DOHH2 (cell line): Measurements from ENCODE around the gene SESTD1.
A peak's percentile ranks its signal among the peaks of the same experiment; 100 is the strongest.

Experiments used
- H3F3A ChIP-seq: fragments of 200-600 bp; sonication (generic), shearing (Covaris generic); 2 replicates; pipeline ENCODE4 v1.6.0; 2016; ENCODE audit warnings: antibody characterized with exemption, mild to moderate bottlenecking; ENCODE audit not compliant: control insufficient read depth, insufficient read depth
- H3K27ac ChIP-seq: fragments of 200-600 bp; sonication (generic); 2 replicates; pipeline ENCODE4 v1.5.1; 2014; ENCODE audit warnings: low read depth, mild to moderate bottlenecking, low read length, moderate library complexity
- H3K27me3 ChIP-seq: fragments of 200-600 bp; sonication (generic); 2 replicates; pipeline ENCODE4 v1.6.1; 2014; ENCODE audit warnings: mild to moderate bottlenecking, low read length, mixed read lengths; ENCODE audit not compliant: control insufficient read depth
- H3K36me3 ChIP-seq: fragments of 200-600 bp; sonication (generic); 2 replicates; pipeline ENCODE4 v1.6.1; 2014; ENCODE audit warnings: mild to moderate bottlenecking, low read length, moderate library complexity, mixed read lengths; ENCODE audit not compliant: control insufficient read depth
- H3K4me1 ChIP-seq: fragments of 200-600 bp; sonication (generic); 2 replicates; pipeline ENCODE4 v1.6.1; 2014; ENCODE audit warnings: mild to moderate bottlenecking, low read length, mixed read lengths; ENCODE audit not compliant: control insufficient read depth
- H3K4me2 ChIP-seq: fragments of 200-600 bp; sonication (generic); 2 replicates; pipeline ENCODE4 v1.6.0; 2014; ENCODE audit warnings: mild to moderate bottlenecking, low read length, moderate library complexity
- H3K4me3 ChIP-seq: fragments of 200-600 bp; sonication (generic); 2 replicates; pipeline ENCODE4 v1.5.1; 2014; ENCODE audit warnings: mild to moderate bottlenecking, low read length, mixed read lengths
- H3K79me2 ChIP-seq: fragments of 200-600 bp; sonication (generic); 2 replicates; pipeline ENCODE4 v1.6.1; 2014; ENCODE audit warnings: mild to moderate bottlenecking, low read length, mixed read lengths; ENCODE audit not compliant: control insufficient read depth
- H3K9me2 ChIP-seq: fragments of 200-600 bp; sonication (generic); replicated peaks from 2 replicates; pipeline ENCODE4 v1.6.1; 2014; ENCODE audit warnings: mild to moderate bottlenecking, low read length, mixed read lengths; ENCODE audit not compliant: control insufficient read depth
- H3K9me3 ChIP-seq: fragments of 200-600 bp; sonication (generic); 2 replicates; pipeline ENCODE4 v1.6.1; 2014; ENCODE audit warnings: antibody characterized with exemption, low read length, mixed read lengths; ENCODE audit not compliant: control insufficient read depth, insufficient read depth
- H4K20me1 ChIP-seq: fragments of 200-600 bp; sonication (generic); 2 replicates; pipeline ENCODE4 v1.6.0; 2014; ENCODE audit warnings: low read depth, mild to moderate bottlenecking, antibody characterized with exemption, low read length, moderate library complexity; ENCODE audit not compliant: control insufficient read depth, insufficient read depth
- EZH2phosphoT487 ChIP-seq: fragments of 200-600 bp; sonication (generic); IDR thresholded peaks from 2 replicates; pipeline ENCODE4 v1.6.1; 2017; ENCODE audit warnings: borderline replicate concordance, mild to moderate bottlenecking, antibody characterized with exemption, low read length, moderate library complexity, mixed read lengths
- TF ChIP-seq, protein P1 (sequence below): fragments of 200-600 bp; sonication (generic); IDR thresholded peaks from one replicate; pipeline ENCODE4 v1.5.1; 2014; ENCODE audit warnings: antibody characterized with exemption, mild to moderate bottlenecking, low read depth, low read length; ENCODE audit not compliant: poor library complexity, severe bottlenecking

SESTD1 gene

DNA sequence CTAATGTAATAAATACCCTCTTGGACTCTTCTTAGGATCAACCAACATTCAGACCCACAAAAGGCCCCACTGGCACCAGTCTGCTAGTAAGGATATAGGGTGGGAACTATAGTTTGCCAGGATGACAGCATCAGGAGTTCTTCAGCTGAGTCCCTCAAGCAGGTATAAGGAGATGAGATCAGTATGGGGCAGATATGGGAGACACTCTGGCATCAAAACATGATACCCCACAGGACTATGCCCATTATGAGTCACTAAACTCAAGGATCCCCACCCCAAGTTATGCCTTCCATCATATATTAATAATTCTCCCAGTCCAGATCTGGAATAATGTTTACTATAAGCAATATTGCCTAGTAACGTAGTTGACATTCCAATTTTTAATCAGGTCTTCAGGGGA, 131.6 kb downstream of the SESTD1 start:
- H4K20me1 ChIP-seq, result no peaks in the 10 kb centered on the region
- H3K9me2 ChIP-seq, result no peaks in the 10 kb centered on the region
- H3F3A ChIP-seq, result peaks cover 6% of the 10 kb centered on the region; the same call in 1 of the 2 replicates
- no peaks in the 10 kb centered on the region for H3K79me2 ChIP-seq
- no peaks in the 10 kb centered on the region for H3K36me3 ChIP-seq
- H3K9me3 ChIP-seq, result no peaks in the 10 kb centered on the region
- no peak overlapping the region for H3K4me2 ChIP-seq
- no peak for TF ChIP-seq EZH2phosphoT487
- TF ChIP-seq, protein P1, sequence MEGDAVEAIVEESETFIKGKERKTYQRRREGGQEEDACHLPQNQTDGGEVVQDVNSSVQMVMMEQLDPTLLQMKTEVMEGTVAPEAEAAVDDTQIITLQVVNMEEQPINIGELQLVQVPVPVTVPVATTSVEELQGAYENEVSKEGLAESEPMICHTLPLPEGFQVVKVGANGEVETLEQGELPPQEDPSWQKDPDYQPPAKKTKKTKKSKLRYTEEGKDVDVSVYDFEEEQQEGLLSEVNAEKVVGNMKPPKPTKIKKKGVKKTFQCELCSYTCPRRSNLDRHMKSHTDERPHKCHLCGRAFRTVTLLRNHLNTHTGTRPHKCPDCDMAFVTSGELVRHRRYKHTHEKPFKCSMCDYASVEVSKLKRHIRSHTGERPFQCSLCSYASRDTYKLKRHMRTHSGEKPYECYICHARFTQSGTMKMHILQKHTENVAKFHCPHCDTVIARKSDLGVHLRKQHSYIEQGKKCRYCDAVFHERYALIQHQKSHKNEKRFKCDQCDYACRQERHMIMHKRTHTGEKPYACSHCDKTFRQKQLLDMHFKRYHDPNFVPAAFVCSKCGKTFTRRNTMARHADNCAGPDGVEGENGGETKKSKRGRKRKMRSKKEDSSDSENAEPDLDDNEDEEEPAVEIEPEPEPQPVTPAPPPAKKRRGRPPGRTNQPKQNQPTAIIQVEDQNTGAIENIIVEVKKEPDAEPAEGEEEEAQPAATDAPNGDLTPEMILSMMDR, result no peak
- peaks cover 35% of the 10 kb centered on the region for H3K4me1 ChIP-seq
- H3K4me3 ChIP-seq, result no peak overlapping the region
- no peak overlapping the region for H3K27ac ChIP-seq
- no peaks in the 10 kb centered on the region for H3K27me3 ChIP-seq

DNA sequence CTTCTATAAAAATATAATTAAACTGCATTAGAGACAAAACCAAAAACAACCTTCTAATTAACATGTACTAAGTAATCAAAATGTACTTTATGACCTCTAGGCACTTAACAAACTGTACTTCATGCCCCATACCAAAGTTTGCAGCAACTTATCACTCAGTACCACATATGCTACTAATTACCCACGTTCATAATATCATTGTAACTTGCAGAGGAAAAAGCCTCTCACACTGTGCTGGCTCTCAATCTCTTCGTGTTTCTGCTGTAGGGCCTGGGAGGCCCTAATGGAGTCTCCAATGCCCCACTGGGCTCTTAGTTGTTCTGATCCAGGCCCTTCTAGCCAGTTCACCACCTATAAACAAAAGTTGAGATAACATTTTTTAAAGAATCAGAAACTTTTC, 132.6 kb downstream of the SESTD1 start:
- Histone ChIP-seq H3K36me3 (no peaks in the 10 kb centered on the region), H3F3A (peaks cover 6% of the 10 kb centered on the region; the same call in 1 of the 2 replicates), H3K79me2 (no peaks in the 10 kb centered on the region), H3K4me3 (no peak overlapping the region), H4K20me1 (no peaks in the 10 kb centered on the region), H3K9me2 (no peaks in the 10 kb centered on the region), H3K4me1 (peaks cover 31% of the 10 kb centered on the region), H3K9me3 (no peaks in the 10 kb centered on the region), H3K27ac (no peak overlapping the region), H3K4me2 (0 out of 2 replicates have a peak overlapping the region, but pooled peaks have one; percentile 3), H3K27me3 (no peaks in the 10 kb centered on the region)
- TF ChIP-seq, protein P1, result no peak
- no peak for TF ChIP-seq EZH2phosphoT487

DNA sequence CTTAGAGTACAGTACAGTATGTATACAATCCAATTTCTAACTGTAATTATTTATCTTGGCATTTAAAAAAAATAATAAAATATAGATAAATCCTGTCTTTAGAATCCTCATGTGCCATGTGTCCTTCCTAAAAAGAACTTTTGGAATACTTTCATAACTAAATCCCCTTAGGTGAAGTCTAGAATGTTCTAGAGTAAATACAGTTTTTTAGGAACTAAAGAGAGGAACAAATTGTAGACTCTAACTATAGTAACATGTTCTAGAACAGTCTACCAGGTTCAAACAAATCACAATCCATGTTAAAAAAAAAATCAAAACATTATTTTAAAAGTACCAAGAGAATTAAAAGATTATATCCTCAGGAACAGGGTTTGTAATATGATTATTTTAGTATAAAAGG, 134.1 kb downstream of the SESTD1 start:
- H3K9me3 ChIP-seq, result no peaks in the 10 kb centered on the region
- peaks cover 6% of the 10 kb centered on the region; the same call in 1 of the 2 replicates for H3F3A ChIP-seq
- H3K27ac ChIP-seq, result no peak overlapping the region
- H3K4me1 ChIP-seq, result peaks cover 32% of the 10 kb centered on the region
- H3K27me3 ChIP-seq, result no peaks in the 10 kb centered on the region
- no peaks in the 10 kb centered on the region for H3K9me2 ChIP-seq
- no peak overlapping the region for H3K4me3 ChIP-seq
- H4K20me1 ChIP-seq, result no peaks in the 10 kb centered on the region
- no peaks in the 10 kb centered on the region for H3K79me2 ChIP-seq
- H3K4me2 ChIP-seq, result no peak overlapping the region
- no peak for TF ChIP-seq EZH2phosphoT487
- TF ChIP-seq, protein P1, result no peak
- H3K36me3 ChIP-seq, result no peaks in the 10 kb centered on the region
